ENCODE data around the gene KHK. TPM values are rescaled to one million over a fixed set of nuclear protein-coding genes. Genes with fewer than 3 reads are reported as not detected.

KHK gene
- total and polyA plus RNA-seq, 2 experiments from 2014 or later: 0.51 TPM; not detected in 1

GRCh38 chr2:27054721-27055120 lies 31.9 kb upstream of the KHK start:
- 96 to 99% methylated on average over 11 of the region's 11 CpGs for WGBS, 2 experiments (ENCODE audit: low coverage in 1 of 2, low lambda C conversion rate in 2 of 2, missing lambda C conversion rate in 2 of 2)
- Histone ChIP-seq H3K79me2 (ENCODE audit: insufficient read depth) (no peaks in the 10 kb centered on the region), H2AFZ (no peak overlapping the region), H4K20me1 (ENCODE audit: insufficient read depth) (no peaks in the 10 kb centered on the region), H3K4me1 (ENCODE audit: insufficient read depth) (no peaks in the 10 kb centered on the region; the same call in 1 of the 2 replicates), H3K4me3 (no peak overlapping the region), H3K9me3 (ENCODE audit: low read depth) (no peaks in the 10 kb centered on the region), H3K27me3 (replicated peaks; ENCODE audit: insufficient read depth) (no peaks in the 10 kb centered on the region), H3K27ac (no peak overlapping the region), H3K36me3 (ENCODE audit: low read depth) (peaks cover 10% of the 10 kb centered on the region; the same call in 1 of the 2 replicates), H3K9me2 (ENCODE audit: insufficient read depth) (no peaks in the 10 kb centered on the region), H3K9ac (no peak overlapping the region), H3F3A (ENCODE audit: insufficient read depth) (peaks cover 11% of the 10 kb centered on the region), H3K4me2 (ENCODE audit: unreplicated experiment) (no peak overlapping the region)
- no peak for TF ChIP-seq EZH2phosphoT487 (IDR thresholded peaks at IDR 0.05; ENCODE audit: insufficient read depth, low read depth)
- TF ChIP-seq EZH2 (IDR thresholded peaks at IDR 0.05; ENCODE audit: insufficient read depth, poor library complexity, severe bottlenecking): no peak
- in situ Hi-C loops (cut with MboI): no loop called here
- DNase-seq: no peak

GRCh38 chr2:27057184-27057583 lies 29.4 kb upstream of the KHK start:
- Histone ChIP-seq H3K9ac (no peak overlapping the region), H4K20me1 (ENCODE audit: insufficient read depth) (no peaks in the 10 kb centered on the region), H3K27ac (no peak overlapping the region), H3K36me3 (ENCODE audit: low read depth) (peaks cover 10% of the 10 kb centered on the region; the same call in 1 of the 2 replicates), H3K4me1 (ENCODE audit: insufficient read depth) (no peaks in the 10 kb centered on the region), H3K4me2 (ENCODE audit: unreplicated experiment) (no peak overlapping the region), H3K79me2 (ENCODE audit: insufficient read depth) (no peaks in the 10 kb centered on the region), H3K4me3 (no peak overlapping the region), H3K9me2 (ENCODE audit: insufficient read depth) (no peaks in the 10 kb centered on the region), H3F3A (ENCODE audit: insufficient read depth) (peaks cover 32% of the 10 kb centered on the region), H2AFZ (no peak overlapping the region), H3K9me3 (ENCODE audit: low read depth) (no peaks in the 10 kb centered on the region), H3K27me3 (replicated peaks; ENCODE audit: insufficient read depth) (no peaks in the 10 kb centered on the region)
- no peak for DNase-seq
- no peak for TF ChIP-seq EZH2 (IDR thresholded peaks at IDR 0.05; ENCODE audit: insufficient read depth, poor library complexity, severe bottlenecking)
- TF ChIP-seq EZH2phosphoT487 (IDR thresholded peaks at IDR 0.05; ENCODE audit: insufficient read depth, low read depth): no peak
- in situ Hi-C loops (cut with MboI): no loop called here
- WGBS, 2 experiments (ENCODE audit: low coverage in 1 of 2, low lambda C conversion rate in 2 of 2, missing lambda C conversion rate in 2 of 2): 77 to 88% methylated on average over 6 of the region's 6 CpGs

GRCh38 chr2:27058210-27058609 lies 28.4 kb upstream of the KHK start:
- no peak for DNase-seq
- no peaks in the 10 kb centered on the region for H3K4me1 ChIP-seq (ENCODE audit: insufficient read depth)
- no peak overlapping the region for H3K4me2 ChIP-seq (ENCODE audit: unreplicated experiment)
- WGBS, 2 experiments (ENCODE audit: low coverage in 1 of 2, low lambda C conversion rate in 2 of 2, missing lambda C conversion rate in 2 of 2): 91 to 95% methylated on average over 10 of the region's 10 CpGs
- no peak overlapping the region for H3K27ac ChIP-seq
- peaks cover 33% of the 10 kb centered on the region for H3F3A ChIP-seq (ENCODE audit: insufficient read depth)
- no peak overlapping the region for H3K9ac ChIP-seq
- no peaks in the 10 kb centered on the region for H3K27me3 ChIP-seq (replicated peaks; ENCODE audit: insufficient read depth)
- no peaks in the 10 kb centered on the region for H4K20me1 ChIP-seq (ENCODE audit: insufficient read depth)
- in situ Hi-C loops (cut with MboI): no loop called here
- no peaks in the 10 kb centered on the region for H3K9me2 ChIP-seq (ENCODE audit: insufficient read depth)
- no peaks in the 10 kb centered on the region for H3K79me2 ChIP-seq (ENCODE audit: insufficient read depth)
- no peaks in the 10 kb centered on the region for H3K9me3 ChIP-seq (ENCODE audit: low read depth)
- H2AFZ ChIP-seq: no peak overlapping the region
- TF ChIP-seq EZH2phosphoT487 (IDR thresholded peaks at IDR 0.05; ENCODE audit: insufficient read depth, low read depth) (no peak), EZH2 (IDR thresholded peaks at IDR 0.05; ENCODE audit: insufficient read depth, poor library complexity, severe bottlenecking) (no peak)
- H3K36me3 ChIP-seq (ENCODE audit: low read depth): peaks cover 10% of the 10 kb centered on the region; the same call in 1 of the 2 replicates
- no peak overlapping the region for H3K4me3 ChIP-seq

- no peak for DNase-seq
- H3K4me2 ChIP-seq (ENCODE audit: unreplicated experiment): no peak overlapping the region
- no peak overlapping the region for H2AFZ ChIP-seq
- no peak overlapping the region for H3K27ac ChIP-seq
- H3K79me2 ChIP-seq (ENCODE audit: insufficient read depth): no peaks in the 10 kb centered on the region
- H3K9me3 ChIP-seq (ENCODE audit: low read depth): no peaks in the 10 kb centered on the region
- H3F3A ChIP-seq (ENCODE audit: insufficient read depth): peaks cover 38% of the 10 kb centered on the region
- H3K4me1 ChIP-seq (ENCODE audit: insufficient read depth): no peaks in the 10 kb centered on the region
- H3K9me2 ChIP-seq (ENCODE audit: insufficient read depth): no peaks in the 10 kb centered on the region
- 83 to 86% methylated on average over 15 of the region's 15 CpGs for WGBS, 2 experiments (ENCODE audit: low coverage in 1 of 2, low lambda C conversion rate in 2 of 2, missing lambda C conversion rate in 2 of 2)
- no peak overlapping the region for H3K9ac ChIP-seq
- peaks cover 10% of the 10 kb centered on the region; the same call in 1 of the 2 replicates for H3K36me3 ChIP-seq (ENCODE audit: low read depth)
- H3K27me3 ChIP-seq (replicated peaks; ENCODE audit: insufficient read depth): no peaks in the 10 kb centered on the region
- H3K4me3 ChIP-seq: no peak overlapping the region
- in situ Hi-C loops (cut with MboI): no loop called here
- no peak for TF ChIP-seq EZH2phosphoT487 (IDR thresholded peaks at IDR 0.05; ENCODE audit: insufficient read depth, low read depth)
- TF ChIP-seq EZH2 (IDR thresholded peaks at IDR 0.05; ENCODE audit: insufficient read depth, poor library complexity, severe bottlenecking): no peak
- no peaks in the 10 kb centered on the region for H4K20me1 ChIP-seq (ENCODE audit: insufficient read depth)
Observed at GRCh38 chr2:27059141-27059820, 27.3 kb upstream of the KHK start.
